ENCODE data around the gene GRB10.

Gene GRB10

DNA sequence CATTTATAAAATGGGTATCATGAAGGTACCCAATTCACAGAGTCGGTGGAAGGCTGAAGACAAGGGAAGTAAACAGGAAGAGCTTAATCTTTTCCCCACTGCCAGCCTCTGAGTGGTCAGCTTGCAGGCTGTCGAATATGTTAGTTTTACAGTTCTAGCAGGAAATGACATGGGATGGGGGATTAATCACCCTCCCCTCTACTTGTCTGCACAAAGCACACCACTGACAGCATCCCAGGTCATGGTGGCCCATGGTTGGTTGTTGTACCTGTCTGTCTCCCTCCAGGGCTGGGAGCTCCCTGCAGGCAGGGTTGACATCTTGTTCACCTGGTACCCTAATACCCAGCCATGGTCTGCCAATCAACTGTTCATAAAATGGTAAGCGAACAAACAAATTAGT is 55.6 kb downstream of the GRB10 start:
- no peak overlapping the region for H3K27ac Mint-ChIP-seq
- no peak overlapping the region for H3K4me3 Mint-ChIP-seq
- no peaks in the 10 kb centered on the region for H3K9me3 Mint-ChIP-seq
- no peak for ATAC-seq
- H3K4me1 Mint-ChIP-seq: no peaks in the 10 kb centered on the region
- H3K36me3 Mint-ChIP-seq: no peaks in the 10 kb centered on the region
- DNase-seq (ENCODE audit: low spot score in 2 of 2): no peak

DNA sequence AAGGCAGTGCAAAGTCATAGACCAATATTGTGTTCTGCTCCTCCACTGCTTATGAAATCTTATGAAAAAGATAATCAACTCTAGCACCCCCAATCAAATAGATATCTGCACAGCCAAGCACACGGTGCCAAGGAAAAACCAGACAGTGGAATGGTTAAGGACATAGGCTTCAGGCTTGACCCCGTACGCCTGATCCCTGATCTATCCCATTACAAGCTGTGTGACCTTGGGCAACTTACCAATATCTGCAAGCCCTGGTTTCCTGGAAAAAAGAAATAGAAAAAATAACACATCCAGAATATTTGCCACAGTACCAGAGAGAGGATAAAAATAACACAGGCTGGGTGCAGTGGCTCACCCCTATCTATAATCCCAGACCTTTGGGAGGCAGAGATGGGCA is 56.9 kb downstream of the GRB10 start:
- H3K27ac Mint-ChIP-seq: no peak overlapping the region
- no peaks in the 10 kb centered on the region for H3K36me3 Mint-ChIP-seq
- H3K4me1 Mint-ChIP-seq: no peaks in the 10 kb centered on the region
- ATAC-seq: no peak
- DNase-seq (ENCODE audit: low spot score in 2 of 2): no peak
- H3K9me3 Mint-ChIP-seq: no peaks in the 10 kb centered on the region
- H3K4me3 Mint-ChIP-seq: no peak overlapping the region

GRCh38 chr7:50724526-50725520 is 57.9 kb downstream of the GRB10 start:
- Mint-ChIP-seq H3K27ac (no peak overlapping the region), H3K9me3 (no peaks in the 10 kb centered on the region), H3K4me3 (no peak overlapping the region)

DNA sequence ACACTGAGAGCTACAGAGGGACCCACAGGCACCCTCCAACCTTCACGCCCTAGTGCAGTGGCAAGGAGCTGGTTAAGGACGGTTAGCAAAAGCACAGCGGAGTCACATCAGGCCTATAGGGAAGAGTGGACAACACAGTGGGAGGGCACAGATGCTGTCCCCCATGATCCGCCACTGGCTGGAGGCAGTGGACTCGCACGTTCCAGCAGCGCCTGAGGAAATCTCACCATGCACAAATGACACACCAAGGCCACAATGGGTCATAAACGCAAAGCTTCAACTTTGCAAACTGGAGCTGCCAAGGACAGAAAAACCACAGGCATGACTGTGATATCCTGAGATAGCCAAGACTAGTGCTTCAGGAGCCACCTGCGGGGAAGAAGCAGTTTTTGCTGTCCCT is 58.8 kb downstream of the GRB10 start:
- Mint-ChIP-seq H3K9me3 (no peaks in the 10 kb centered on the region), H3K4me3 (no peak overlapping the region), H3K4me1 (no peaks in the 10 kb centered on the region), H3K27ac (no peak overlapping the region), H3K36me3 (no peaks in the 10 kb centered on the region)
- DNase-seq (ENCODE audit: low spot score in 2 of 2) (no peak), ATAC-seq (no peak)

More at GRCh38 chr7:50724526-50725520, 57.9 kb downstream of the GRB10 start:
- DNase-seq (ENCODE audit: low spot score in 2 of 2) (no peak), ATAC-seq (no peak)
- no peaks in the 10 kb centered on the region for H3K36me3 Mint-ChIP-seq
- H3K4me1 Mint-ChIP-seq: no peaks in the 10 kb centered on the region

- no peaks in the 10 kb centered on the region for H3K4me1 Mint-ChIP-seq
- DNase-seq (ENCODE audit: low spot score in 2 of 2) (no peak), ATAC-seq (no peak)
- H3K36me3 Mint-ChIP-seq: no peaks in the 10 kb centered on the region
- no peak overlapping the region for H3K27ac Mint-ChIP-seq
- no peaks in the 10 kb centered on the region for H3K9me3 Mint-ChIP-seq
- no peak overlapping the region for H3K4me3 Mint-ChIP-seq
Observed at GRCh38 chr7:50723173-50723572, 59.5 kb downstream of the GRB10 start.

DNA sequence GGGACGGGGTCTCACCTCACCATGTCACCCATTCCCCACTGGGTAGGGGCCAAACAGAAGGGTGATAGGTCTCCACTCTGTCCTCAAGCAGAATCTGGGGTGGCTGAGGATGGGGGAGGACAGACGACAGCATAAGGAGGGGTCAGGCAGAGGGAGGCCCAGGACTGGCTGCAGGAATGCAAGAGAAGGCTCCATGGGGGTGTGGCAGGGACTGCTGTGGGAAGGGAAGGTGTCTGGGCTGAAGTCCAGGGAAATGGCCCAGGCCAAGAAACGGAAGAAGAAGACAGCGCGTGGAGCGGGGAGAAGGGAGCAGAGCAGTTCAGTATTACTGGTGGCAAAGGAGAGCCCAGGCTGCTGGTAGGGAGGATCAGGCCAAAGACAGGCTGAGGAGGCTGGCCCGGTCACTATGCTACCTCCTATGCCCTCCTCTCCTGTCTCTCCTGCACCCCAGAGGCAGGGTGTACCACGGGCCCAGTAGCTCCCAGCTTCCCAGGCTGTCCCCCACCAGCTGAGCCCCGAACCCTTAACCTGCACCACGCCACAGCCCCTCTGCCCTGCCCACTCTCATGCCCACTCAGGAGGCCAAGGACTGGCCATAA is 60.9 kb downstream of the GRB10 start:
- no peak overlapping the region for H3K27ac Mint-ChIP-seq
- H3K4me3 Mint-ChIP-seq: no peak overlapping the region
- no peaks in the 10 kb centered on the region for H3K9me3 Mint-ChIP-seq
- DNase-seq (ENCODE audit: low spot score in 2 of 2) (no peak), ATAC-seq (no peak)
- no peaks in the 10 kb centered on the region for H3K36me3 Mint-ChIP-seq
- H3K4me1 Mint-ChIP-seq: no peaks in the 10 kb centered on the region

DNA sequence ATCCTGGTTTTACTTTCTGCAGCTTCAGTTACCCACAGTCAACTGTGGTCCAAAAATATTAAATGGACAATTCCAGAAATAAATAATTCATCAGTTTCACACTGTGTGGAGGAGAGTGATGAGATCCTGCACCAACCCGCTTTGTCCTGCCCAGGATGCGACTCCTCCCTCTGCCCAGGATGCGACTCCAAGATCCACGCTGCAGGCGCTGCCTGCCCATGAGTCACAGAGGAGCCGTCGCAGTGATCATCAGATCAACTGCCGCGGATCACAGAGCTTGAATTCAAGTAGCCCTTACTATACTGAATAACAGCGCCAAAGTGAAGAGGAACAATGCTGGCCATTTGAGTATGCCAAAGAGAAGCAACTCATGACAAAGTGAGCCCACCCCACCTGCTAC is 61.5 kb downstream of the GRB10 start:
- H3K27ac Mint-ChIP-seq: no peak overlapping the region
- H3K4me3 Mint-ChIP-seq: no peak overlapping the region
- H3K4me1 Mint-ChIP-seq: no peaks in the 10 kb centered on the region
- H3K9me3 Mint-ChIP-seq: no peaks in the 10 kb centered on the region
- H3K36me3 Mint-ChIP-seq: no peaks in the 10 kb centered on the region
- no peak for ATAC-seq
- no peak for DNase-seq (ENCODE audit: low spot score in 2 of 2)

- Mint-ChIP-seq H3K4me1 (no peaks in the 10 kb centered on the region), H3K27ac (no peak overlapping the region), H3K4me3 (no peak overlapping the region), H3K9me3 (no peaks in the 10 kb centered on the region), H3K36me3 (no peaks in the 10 kb centered on the region)
- DNase-seq (ENCODE audit: low spot score in 2 of 2): no peak
- no peak for ATAC-seq
Observed at GRCh38 chr7:50720295-50720694, 62.4 kb downstream of the GRB10 start.

DNA sequence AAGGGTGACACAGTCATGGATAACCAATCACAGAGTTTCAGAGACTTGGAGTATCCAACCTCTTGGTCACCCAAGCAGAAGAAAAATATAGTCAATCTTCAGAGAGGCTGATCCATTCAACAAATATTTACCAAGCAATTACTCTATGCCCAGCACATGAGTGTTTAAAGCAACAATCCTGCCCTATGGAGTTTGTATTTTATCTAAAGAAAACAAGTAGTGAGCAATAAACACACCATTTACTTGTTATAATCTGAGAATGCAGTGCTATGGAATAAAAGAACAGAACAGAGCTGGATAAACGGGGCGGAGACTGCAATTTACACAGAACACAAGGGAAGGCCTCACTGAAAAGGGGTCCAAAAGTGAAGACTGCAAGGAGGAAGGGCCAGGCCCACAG is 63.8 kb downstream of the GRB10 start:
- Mint-ChIP-seq H3K4me3 (no peak overlapping the region), H3K9me3 (no peaks in the 10 kb centered on the region), H3K36me3 (no peaks in the 10 kb centered on the region), H3K4me1 (no peaks in the 10 kb centered on the region), H3K27ac (no peak overlapping the region)
- ATAC-seq: no peak
- no peak for DNase-seq (ENCODE audit: low spot score in 2 of 2)

DNA sequence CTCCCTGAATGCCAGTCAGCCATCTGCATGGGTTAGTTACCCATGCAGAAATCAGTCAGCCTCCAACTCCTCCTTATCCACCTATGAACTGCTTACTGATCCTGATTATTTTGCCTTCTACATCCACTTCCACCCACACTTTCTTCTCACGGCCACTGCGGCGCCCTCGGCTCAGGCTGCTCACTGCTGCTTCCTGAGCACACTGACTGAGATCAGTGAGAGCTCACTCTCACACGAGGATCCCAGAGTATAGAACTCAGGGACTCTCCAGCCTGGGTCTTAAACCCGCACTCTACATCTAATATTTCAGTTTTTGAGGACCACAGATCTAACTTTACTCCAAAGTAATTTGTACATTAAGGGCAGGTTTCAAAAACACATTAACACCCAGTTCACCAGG is 64.4 kb downstream of the GRB10 start:
- Mint-ChIP-seq H3K9me3 (peaks cover 1% of the 10 kb centered on the region), H3K27ac (no peak overlapping the region), H3K36me3 (no peaks in the 10 kb centered on the region), H3K4me3 (no peak overlapping the region), H3K4me1 (no peaks in the 10 kb centered on the region)
- no peak for ATAC-seq
- DNase-seq (ENCODE audit: low spot score in 2 of 2): no peak

DNA sequence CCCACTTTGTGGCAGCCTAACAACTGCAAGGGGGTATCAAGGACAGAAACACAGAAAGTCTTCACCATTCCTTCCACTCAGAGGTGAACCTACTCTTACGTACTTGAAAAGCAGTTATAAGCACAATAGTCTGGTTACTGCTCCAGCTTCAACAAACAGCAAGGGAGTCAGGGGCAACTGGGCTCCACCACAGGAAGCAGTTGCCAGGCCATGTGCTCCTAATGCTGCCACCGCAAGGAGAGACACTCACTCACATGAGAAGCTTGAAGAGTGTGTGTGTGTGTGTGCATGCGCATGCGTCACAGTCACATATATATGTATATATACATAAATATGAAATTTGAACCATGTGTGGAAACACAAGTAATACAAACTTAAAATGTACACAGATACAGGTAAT is 65.5 kb downstream of the GRB10 start:
- ATAC-seq (no peak), DNase-seq (ENCODE audit: low spot score in 2 of 2) (no peak)
- Mint-ChIP-seq H3K27ac (no peak overlapping the region), H3K36me3 (no peaks in the 10 kb centered on the region), H3K4me3 (no peak overlapping the region), H3K4me1 (no peaks in the 10 kb centered on the region), H3K9me3 (peaks cover 3% of the 10 kb centered on the region)

GRCh38 chr7:50714857-50715256 is 67.8 kb downstream of the GRB10 start:
- no peaks in the 10 kb centered on the region for H3K4me1 Mint-ChIP-seq
- ATAC-seq (no peak), DNase-seq (ENCODE audit: low spot score in 2 of 2) (no peak)
- no peak overlapping the region for H3K27ac Mint-ChIP-seq
- no peak overlapping the region for H3K4me3 Mint-ChIP-seq
- H3K9me3 Mint-ChIP-seq: peaks cover 3% of the 10 kb centered on the region
- no peaks in the 10 kb centered on the region for H3K36me3 Mint-ChIP-seq

DNA sequence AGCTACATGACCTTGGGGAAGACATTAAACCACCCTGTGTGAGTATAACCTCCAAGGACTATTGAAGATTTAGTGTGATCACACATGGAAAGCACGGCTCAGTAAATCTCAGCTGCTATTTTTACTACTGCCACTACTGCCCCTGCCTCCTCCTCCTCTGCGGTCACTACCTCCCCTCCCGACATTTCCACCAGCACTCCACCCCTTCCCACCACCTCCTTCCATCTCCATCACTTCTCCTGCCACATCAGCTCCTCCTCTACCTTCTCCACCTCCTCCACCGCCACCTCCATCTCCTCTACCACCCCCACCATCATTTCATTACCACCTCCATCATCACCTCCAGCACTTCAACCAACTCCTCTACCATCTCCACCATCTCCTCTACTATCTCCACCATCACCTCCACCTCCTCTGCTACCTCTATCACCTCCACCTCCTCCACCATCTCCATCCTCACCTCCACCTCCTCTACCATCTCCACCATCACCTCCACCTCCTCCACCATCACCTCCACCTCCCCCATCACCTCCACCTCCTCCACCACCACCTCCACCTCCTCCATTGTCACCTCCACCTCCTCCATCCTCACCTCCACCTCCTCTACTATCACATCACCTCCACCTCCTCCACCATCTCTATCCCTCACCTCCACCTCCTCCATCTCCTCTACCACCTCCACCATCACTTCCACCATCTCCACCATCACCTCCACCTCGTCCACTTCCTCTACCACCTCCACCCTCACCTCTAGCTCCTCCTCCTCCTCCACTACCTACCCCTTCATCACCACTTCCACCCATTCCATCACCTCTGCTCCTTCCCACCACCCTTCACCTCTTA is 69.4 kb downstream of the GRB10 start:
- ATAC-seq (no peak), DNase-seq (ENCODE audit: low spot score in 2 of 2) (no peak)
- H3K9me3 Mint-ChIP-seq: peaks cover 3% of the 10 kb centered on the region
- no peak overlapping the region for H3K27ac Mint-ChIP-seq
- H3K36me3 Mint-ChIP-seq: no peaks in the 10 kb centered on the region
- H3K4me1 Mint-ChIP-seq: no peaks in the 10 kb centered on the region
- H3K4me3 Mint-ChIP-seq: no peak overlapping the region

DNA sequence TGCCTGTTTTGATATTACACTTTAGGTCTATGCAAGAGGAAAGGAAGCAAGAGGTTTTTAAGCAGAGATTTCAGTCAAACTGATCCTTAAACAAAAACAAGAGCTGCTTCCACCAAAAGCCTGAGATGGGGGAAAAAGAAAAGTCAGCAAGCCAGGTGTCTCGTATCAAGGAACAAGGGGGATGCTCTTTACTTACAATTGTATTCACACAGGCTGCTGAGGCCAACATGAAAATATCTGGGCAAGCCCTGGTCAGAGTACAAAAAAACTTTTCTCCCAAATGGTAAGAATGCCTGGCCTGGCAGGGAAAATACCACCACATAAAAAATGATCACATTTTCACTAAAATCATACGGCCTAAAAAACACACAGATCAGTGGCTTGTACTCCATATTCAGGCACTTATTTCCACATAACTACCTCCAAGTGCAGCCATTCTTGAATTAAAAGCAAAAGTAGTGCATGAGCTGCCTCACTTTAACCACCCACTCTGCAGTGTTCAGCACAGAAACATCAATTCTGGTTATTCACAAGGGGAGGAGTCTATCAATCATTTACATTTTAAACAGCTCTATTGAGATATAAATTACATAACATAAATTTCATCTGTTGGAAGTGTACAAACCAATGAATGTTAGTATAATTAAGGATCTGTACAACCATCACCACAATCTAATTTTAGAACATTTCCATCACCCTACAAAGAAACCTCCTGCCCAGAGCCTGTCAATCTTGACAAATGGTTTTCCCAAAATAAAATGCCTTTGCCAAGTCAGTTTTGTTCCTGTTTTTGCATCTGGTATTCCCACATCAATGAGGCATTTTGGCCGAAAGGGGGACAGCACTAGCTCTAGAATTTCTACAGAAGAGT is 70.2 kb downstream of the GRB10 start:
- DNase-seq (ENCODE audit: low spot score in 2 of 2) (no peak), ATAC-seq (no peak)
- Mint-ChIP-seq H3K27ac (no peak overlapping the region), H3K36me3 (no peaks in the 10 kb centered on the region), H3K4me1 (no peaks in the 10 kb centered on the region), H3K9me3 (peaks cover 3% of the 10 kb centered on the region), H3K4me3 (no peak overlapping the region)
